A673 (cell line): ENCODE measurements around the gene LRFN4.

ENCODE experiments used
- CTCF ChIP-seq: fragments of 300-800, 200-600 bp; sonication (generic); conservative IDR thresholded peaks from 2 replicates; pipeline ENCODE4 v1.5.1; 2017; ENCODE audit warnings: low read depth, mild to moderate bottlenecking, antibody characterized with exemption, low read length, moderate library complexity, mixed read lengths
- EZH2 ChIP-seq: fragments of 200-600 bp; sonication (generic); IDR thresholded peaks from 2 replicates; pipeline ENCODE4 v1.6.1; 2017; ENCODE audit warnings: borderline replicate concordance, low read depth, mild to moderate bottlenecking, mixed read lengths, antibody characterized with exemption, low read length; ENCODE audit not compliant: poor library complexity, severe bottlenecking

- TF ChIP-seq CTCF (no peak), EZH2 (no peak)
These were observed 7.5 kb downstream of the LRFN4 start for GRCh38 chr11:66864172-66864901.
